Omental fat pad (tissue), 4 donors: ENCODE results near the gene ASAP2. TPM values are rescaled to one million over a fixed set of nuclear protein-coding genes. Genes with fewer than 3 reads are reported as not detected.

Experiments
- ATAC-seq: fragments of 150-250 bp; one replicate; pipeline ENCODE4 v1.9.1; 2016; ENCODE audit warnings: mild to moderate bottlenecking, moderate library complexity; ENCODE audit not compliant: low FRiP score
- DNase-seq: peaks from one replicate; pipeline ENCODE4 v3.0.0-alpha.2; 2019; ENCODE audit warnings: low spot score
- total RNA-seq, 4 donors: library from RNA; depleted of rRNA; stranded (reverse); fragments of >200 nt; gene quantifications; one replicate each; pipeline ENCODE4 v1.1.0, GENCODE V29; 2016
- TF ChIP-seq, protein P1 (sequence below), 3 donors: fragments of 450-650 bp; IDR thresholded peaks; one replicate each; pipeline ENCODE4 v1.5.1; 2016 to 2017; ENCODE audit warnings: antibody characterized with exemption in 3 of 3, mild to moderate bottlenecking in 3 of 3, moderate library complexity in 2 of 3

ASAP2 gene
- total RNA-seq, 4 donors from 2014 or later, result 16.8 to 57.4 (median 22.8) TPM

DNA sequence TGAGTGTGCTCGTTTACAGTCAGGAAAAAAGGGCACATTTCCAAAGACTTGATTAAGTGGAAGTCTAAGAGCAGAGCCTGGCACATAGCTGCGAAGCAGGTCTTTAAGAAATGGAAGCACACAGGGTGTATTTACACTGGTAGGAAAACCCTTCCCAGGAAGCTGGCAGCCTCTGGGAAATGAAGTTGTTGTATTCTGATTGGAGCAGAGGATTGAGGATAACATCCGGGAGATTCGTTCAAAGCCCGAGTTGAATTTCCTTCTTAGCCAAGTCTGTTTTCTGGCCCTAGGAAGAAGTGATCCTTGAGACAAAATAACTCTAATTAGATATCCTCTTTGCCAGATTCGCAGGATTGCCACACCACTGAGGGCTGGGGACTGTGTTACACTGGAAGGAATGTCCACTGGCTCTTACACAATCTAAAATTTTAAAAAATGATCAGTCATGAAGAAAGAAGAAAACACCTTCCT, 140.8 kb downstream of the ASAP2 start:
- TF ChIP-seq, protein P1, sequence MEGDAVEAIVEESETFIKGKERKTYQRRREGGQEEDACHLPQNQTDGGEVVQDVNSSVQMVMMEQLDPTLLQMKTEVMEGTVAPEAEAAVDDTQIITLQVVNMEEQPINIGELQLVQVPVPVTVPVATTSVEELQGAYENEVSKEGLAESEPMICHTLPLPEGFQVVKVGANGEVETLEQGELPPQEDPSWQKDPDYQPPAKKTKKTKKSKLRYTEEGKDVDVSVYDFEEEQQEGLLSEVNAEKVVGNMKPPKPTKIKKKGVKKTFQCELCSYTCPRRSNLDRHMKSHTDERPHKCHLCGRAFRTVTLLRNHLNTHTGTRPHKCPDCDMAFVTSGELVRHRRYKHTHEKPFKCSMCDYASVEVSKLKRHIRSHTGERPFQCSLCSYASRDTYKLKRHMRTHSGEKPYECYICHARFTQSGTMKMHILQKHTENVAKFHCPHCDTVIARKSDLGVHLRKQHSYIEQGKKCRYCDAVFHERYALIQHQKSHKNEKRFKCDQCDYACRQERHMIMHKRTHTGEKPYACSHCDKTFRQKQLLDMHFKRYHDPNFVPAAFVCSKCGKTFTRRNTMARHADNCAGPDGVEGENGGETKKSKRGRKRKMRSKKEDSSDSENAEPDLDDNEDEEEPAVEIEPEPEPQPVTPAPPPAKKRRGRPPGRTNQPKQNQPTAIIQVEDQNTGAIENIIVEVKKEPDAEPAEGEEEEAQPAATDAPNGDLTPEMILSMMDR (IDR thresholded peaks at IDR 0.05), result no peak
- DNase-seq, result no peak
- ATAC-seq, result peak; percentile 95

DNA sequence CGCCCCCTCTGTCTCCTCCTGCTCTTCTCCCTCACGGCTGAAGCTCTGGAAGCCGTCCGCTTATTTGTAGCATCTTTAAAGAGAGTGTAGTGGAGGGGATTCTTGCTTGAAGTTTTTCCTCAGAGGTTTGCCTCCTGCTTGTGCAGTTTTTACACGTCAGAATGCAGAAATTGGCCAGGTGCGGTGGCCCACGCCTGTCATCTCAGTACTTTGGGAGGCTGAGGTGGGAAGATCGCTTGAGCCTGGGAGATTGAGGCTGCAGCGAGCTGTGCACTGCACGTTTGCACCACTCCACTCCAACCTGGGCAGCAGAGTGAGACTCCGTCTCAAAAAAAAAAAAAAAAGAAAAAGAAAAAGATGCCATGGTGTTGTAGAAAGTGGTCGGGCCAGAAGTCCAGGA, 147.7 kb downstream of the ASAP2 start:
- ATAC-seq, result no peak
- DNase-seq, result no peak
- TF ChIP-seq, protein P1 (IDR thresholded peaks at IDR 0.05), result no peak

DNA sequence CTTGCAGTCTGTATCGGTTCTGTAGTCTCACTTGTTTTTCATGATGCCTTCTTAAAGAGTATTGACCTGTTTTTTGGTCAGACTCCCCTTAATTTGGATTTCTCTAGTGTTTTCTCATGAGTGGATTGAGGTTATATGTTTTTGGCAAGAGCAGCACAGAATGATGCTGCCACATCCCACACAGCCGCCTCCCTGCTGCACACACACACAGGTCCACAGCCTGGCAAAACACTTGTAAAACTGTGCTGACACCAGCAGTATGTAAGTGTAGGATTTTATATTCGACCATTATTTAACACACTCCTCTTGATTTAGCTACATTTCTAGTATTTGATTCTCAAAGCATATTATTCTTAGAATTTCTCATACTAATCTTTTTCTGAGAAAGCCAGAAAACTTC, 148.7 kb downstream of the ASAP2 start:
- DNase-seq (no peak), ATAC-seq (no peak)
- TF ChIP-seq, protein P1 (IDR thresholded peaks at IDR 0.05), result no peak

DNA sequence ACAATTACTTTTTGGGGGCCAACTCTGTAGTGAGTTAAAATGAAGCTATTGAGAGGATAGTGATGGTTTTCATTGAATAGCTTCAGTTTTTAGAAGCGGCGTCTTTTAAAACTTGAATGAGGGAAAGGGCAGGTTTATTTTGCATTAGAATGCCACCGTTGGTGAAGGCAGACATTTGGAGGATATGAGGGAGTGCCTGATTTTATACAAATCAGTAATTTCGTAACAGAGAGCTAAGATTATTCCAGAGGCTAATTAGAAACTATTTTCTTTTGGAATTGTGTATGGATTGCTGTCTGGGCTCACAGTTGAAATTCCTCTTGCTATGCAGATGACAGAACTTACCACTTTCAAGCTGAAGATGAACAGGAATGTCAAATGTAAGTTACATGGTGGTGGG, 149.1 kb downstream of the ASAP2 start:
- DNase-seq, result no peak
- ATAC-seq, result no peak
- TF ChIP-seq, protein P1 (IDR thresholded peaks at IDR 0.05), result no peak

DNA sequence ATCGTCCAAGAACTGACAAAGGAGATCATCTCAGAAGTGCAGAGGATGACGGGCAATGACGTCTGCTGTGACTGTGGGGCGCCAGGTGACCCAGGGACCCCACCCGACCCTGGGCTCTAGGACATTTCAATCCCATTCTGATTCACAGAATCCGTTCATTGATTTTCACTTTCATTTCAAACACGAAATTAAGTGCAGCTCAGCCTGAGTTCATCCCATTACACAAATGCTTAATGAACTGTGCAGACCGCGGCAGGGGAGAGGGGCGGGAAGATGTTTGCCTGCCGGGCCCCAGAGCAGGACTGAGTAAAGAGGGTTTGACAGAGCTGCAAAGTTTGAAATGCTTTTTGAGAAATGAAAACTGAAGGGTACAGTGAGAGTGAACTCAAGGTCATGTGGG, 149.6 kb downstream of the ASAP2 start:
- DNase-seq (no peak), ATAC-seq (no peak)
- TF ChIP-seq, protein P1 (IDR thresholded peaks at IDR 0.05), result no peak

DNA sequence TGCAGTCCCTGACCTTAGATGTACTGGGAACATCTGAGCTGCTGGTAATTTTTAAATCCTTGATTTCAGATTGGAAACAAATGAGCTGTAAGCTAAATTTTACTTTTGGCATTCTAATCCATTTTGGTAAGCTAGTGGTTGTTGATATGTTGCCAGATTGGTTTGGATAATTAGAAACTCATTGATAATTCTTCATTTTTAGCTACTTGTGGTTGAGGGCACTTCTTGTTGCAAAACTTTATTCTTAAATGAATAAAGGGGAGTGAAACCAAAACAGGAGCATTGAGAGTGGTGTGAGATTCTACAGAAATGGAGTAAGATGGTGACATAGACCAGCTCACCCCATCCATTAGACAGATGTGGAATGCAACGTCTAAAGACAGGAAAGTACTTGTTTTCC, 152.2 kb downstream of the ASAP2 start:
- no peak for DNase-seq
- TF ChIP-seq, protein P1 (IDR thresholded peaks at IDR 0.05), result no peak
- ATAC-seq, result no peak

DNA sequence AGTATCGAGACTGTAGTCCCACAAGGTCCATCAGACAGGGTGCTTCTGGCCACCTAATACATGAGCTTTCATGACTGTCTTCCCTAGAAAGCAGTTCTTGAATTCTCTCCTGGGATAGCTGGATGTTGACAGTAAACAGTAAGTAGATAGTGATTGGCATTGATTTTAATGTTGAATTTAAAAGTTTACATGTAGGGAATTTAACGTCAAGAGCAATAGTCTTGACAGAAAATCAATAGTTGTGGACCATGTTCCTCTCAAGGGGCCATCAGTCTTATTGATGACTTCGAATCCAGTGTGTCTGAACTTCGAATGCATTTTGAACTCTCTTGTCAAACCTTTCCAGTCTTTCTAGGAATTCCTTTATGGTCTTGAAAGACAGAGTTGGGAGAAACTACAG, 152.9 kb downstream of the ASAP2 start:
- DNase-seq (no peak), ATAC-seq (no peak)
- TF ChIP-seq, protein P1 (IDR thresholded peaks at IDR 0.05), result no peak
